Measurements from ENCODE around the gene ATF1.

The ATF1 gene

DNA sequence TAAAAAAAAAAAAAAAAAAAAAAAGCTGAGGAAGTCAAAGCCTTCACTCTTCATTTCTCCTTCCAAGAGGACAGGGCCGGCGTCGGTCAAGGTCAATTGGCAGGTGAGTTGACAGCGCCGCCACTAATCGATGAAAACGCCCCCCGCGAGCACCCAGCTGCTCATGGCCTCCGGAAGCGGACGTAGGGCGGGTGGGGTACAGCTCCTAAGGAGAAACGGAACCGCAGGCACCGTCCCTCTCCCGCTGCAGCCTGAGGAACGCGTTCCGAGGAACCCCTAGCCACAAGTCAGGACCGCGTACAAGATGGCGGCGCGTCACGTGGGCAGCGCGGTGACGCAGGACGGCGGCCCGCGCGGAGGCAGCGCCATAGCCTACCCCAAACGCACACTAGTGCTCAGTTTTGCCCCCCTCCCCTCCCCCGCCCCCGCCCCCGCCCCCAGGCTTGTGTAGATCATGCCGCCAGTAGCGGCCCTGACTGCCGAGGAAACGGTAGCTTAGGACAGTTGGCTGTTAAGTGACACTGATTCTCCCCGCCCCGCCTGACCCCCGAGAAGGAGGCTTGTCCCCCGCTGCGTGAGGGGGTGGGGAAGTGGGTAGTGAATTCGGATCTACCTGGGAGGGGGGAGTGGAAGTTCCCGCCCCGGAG lies at the start of gene ATF1:
ATF1 (plus strand) TSS at position 463 of the 647 bp plus-strand sequence. CDS start 16,045 bp downstream, outside the sequence.
- TF ChIP-seq, protein P1, sequence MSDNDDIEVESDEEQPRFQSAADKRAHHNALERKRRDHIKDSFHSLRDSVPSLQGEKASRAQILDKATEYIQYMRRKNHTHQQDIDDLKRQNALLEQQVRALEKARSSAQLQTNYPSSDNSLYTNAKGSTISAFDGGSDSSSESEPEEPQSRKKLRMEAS (IDR thresholded peaks at IDR 0.05; ENCODE audit: low read depth, low read length), result peak; percentile 96
- TF ChIP-seq POLR2A (IDR thresholded peaks at IDR 0.05; ENCODE audit: extremely low read depth, insufficient read length) (peak; percentile 85), MYC (IDR thresholded peaks at IDR 0.05; ENCODE audit: low read depth, low read length) (peak; percentile 96)
- TF ChIP-seq, protein P2, sequence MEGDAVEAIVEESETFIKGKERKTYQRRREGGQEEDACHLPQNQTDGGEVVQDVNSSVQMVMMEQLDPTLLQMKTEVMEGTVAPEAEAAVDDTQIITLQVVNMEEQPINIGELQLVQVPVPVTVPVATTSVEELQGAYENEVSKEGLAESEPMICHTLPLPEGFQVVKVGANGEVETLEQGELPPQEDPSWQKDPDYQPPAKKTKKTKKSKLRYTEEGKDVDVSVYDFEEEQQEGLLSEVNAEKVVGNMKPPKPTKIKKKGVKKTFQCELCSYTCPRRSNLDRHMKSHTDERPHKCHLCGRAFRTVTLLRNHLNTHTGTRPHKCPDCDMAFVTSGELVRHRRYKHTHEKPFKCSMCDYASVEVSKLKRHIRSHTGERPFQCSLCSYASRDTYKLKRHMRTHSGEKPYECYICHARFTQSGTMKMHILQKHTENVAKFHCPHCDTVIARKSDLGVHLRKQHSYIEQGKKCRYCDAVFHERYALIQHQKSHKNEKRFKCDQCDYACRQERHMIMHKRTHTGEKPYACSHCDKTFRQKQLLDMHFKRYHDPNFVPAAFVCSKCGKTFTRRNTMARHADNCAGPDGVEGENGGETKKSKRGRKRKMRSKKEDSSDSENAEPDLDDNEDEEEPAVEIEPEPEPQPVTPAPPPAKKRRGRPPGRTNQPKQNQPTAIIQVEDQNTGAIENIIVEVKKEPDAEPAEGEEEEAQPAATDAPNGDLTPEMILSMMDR (IDR thresholded peaks at IDR 0.05; ENCODE audit: low read depth, low read length), result no peak
- H3K4me3 ChIP-seq (ENCODE audit: low read depth, low read length), result peak within 1 kb of the TSS; percentile 98
- DNase-seq (ENCODE audit: low read depth), result peak; percentile 98

DNA sequence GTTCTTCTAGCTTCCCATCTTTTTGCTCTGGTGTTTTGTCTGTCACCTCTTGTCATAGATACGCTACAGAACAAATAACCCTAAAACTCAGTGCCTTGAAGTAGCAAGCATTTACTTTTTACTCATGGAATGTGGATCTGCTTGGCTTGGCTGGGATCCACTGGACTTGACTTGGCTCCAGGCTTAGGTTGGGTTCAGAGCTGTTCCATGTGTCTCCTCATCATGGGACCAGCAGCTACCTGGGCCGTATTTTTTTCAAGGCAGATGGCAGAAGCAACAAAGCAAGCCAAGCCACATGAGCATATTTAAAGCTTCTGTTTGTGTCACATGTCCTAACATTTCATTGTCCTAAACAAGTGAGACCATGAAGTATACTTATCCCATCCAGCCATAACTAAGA lies 48.7 kb upstream of the ATF1 start:
- TF ChIP-seq, protein P2 (IDR thresholded peaks at IDR 0.05; ENCODE audit: low read depth, low read length), result no peak
- TF ChIP-seq, protein P1 (IDR thresholded peaks at IDR 0.05; ENCODE audit: low read depth, low read length), result no peak
- TF ChIP-seq MYC (IDR thresholded peaks at IDR 0.05; ENCODE audit: low read depth, low read length) (no peak), POLR2A (IDR thresholded peaks at IDR 0.05; ENCODE audit: extremely low read depth, insufficient read length) (no peak)
- no peak for DNase-seq (ENCODE audit: low read depth)
- H3K4me3 ChIP-seq (ENCODE audit: low read depth, low read length), result no peak overlapping the region

DNA sequence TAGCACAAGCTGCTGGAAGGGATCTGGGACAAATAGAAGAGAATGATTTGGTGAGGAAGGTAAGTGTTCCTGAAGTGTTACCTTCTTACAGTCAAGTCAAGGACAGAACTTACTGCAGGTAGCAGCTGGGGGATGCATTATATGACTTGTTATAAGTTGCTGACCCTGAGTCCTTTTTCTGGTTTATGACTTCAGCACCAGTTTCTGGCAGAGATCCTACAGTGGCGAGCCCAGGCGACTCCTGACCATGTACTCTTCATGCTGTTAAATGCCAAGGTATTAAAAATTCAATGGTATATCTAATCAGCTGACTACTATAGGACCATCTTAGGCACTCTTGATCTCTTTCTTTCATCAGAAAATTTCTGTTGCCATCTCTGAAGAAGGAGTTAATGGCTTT lies 45.1 kb upstream of the ATF1 start:
- H3K4me3 ChIP-seq (ENCODE audit: low read depth, low read length), result no peak overlapping the region
- TF ChIP-seq, protein P2 (IDR thresholded peaks at IDR 0.05; ENCODE audit: low read depth, low read length), result no peak
- no peak for TF ChIP-seq POLR2A (IDR thresholded peaks at IDR 0.05; ENCODE audit: extremely low read depth, insufficient read length)
- TF ChIP-seq MYC (IDR thresholded peaks at IDR 0.05; ENCODE audit: low read depth, low read length), result no peak
- TF ChIP-seq, protein P1 (IDR thresholded peaks at IDR 0.05; ENCODE audit: low read depth, low read length), result no peak
- no peak for DNase-seq (ENCODE audit: low read depth)

DNA sequence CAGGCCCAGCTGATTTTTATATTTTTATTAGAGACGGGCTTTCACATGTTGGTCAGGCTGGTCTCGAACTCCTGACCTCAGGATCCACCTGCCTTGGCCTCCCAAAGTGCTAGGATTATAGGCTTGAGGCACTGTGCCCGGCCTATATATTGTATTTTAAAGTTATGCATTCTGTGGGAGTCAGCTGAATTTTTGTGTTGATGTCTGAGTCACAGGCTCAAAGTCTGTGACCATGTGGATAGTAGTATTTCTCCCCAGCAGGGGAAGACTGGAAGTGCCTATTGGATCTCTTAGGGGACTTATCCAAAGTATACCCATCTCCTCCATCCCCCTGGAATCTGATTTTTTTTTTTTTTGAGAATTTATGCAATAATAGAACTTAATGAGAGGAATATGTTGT lies 43.8 kb upstream of the ATF1 start:
- DNase-seq (ENCODE audit: low read depth), result no peak
- no peak overlapping the region for H3K4me3 ChIP-seq (ENCODE audit: low read depth, low read length)
- TF ChIP-seq, protein P1 (IDR thresholded peaks at IDR 0.05; ENCODE audit: low read depth, low read length), result no peak
- no peak for TF ChIP-seq POLR2A (IDR thresholded peaks at IDR 0.05; ENCODE audit: extremely low read depth, insufficient read length)
- TF ChIP-seq, protein P2 (IDR thresholded peaks at IDR 0.05; ENCODE audit: low read depth, low read length), result no peak
- TF ChIP-seq MYC (IDR thresholded peaks at IDR 0.05; ENCODE audit: low read depth, low read length), result no peak

DNA sequence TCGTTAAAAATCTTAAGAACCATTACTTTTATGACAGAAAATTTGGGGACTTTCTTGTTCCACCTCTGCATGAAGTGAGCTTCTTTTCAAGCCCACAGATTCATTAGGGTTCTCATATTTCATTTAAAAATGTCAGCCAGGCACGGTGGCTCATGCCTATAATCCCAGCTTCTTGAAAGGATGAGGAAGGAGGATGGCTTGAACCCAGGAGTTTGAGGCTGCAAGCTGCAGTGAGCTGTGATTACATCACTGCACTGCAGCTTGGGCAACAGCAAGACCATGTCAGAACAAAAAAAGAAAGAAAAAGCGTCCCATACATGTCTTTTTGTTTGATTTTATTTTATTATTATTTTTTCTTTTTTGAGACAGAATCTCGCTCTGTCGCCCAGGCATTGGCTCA lies 43.4 kb upstream of the ATF1 start:
- no peak for DNase-seq (ENCODE audit: low read depth)
- no peak overlapping the region for H3K4me3 ChIP-seq (ENCODE audit: low read depth, low read length)
- TF ChIP-seq, protein P1 (IDR thresholded peaks at IDR 0.05; ENCODE audit: low read depth, low read length), result no peak
- TF ChIP-seq POLR2A (IDR thresholded peaks at IDR 0.05; ENCODE audit: extremely low read depth, insufficient read length) (no peak), MYC (IDR thresholded peaks at IDR 0.05; ENCODE audit: low read depth, low read length) (no peak)
- TF ChIP-seq, protein P2 (IDR thresholded peaks at IDR 0.05; ENCODE audit: low read depth, low read length), result no peak

Data from NB4 (cell line).